GM23338 (cell line): ENCODE results near the gene MS4A6A. TPM values are rescaled to one million over a fixed set of nuclear protein-coding genes. Genes with fewer than 3 reads are reported as not detected.

ENCODE experiments used
- ATAC-seq: fragments of 200-7000 bp; cut with Tn5 transposase; 3 replicates; pipeline ENCODE4 v1.9.1; 2020
- DNase-seq: peaks from one replicate; pipeline ENCODE4 v3.0.0-alpha.2; 2015; ENCODE audit warnings: low spot score
- H2AFZ ChIP-seq: fragments of 200-600 bp; sonication (generic); 2 replicates; pipeline ENCODE4 v1.8.0; 2016; ENCODE audit warnings: antibody characterized with exemption, mild to moderate bottlenecking, moderate library complexity
- H3F3A ChIP-seq: fragments of 200-600 bp; sonication (generic); replicated peaks from 2 replicates; pipeline ENCODE4 v1.8.0; 2017; ENCODE audit warnings: antibody characterized with exemption, mixed run types, low read depth
- H3K27ac ChIP-seq: fragments of 200-600 bp; sonication (generic); 2 replicates; pipeline ENCODE4 v1.6.1; 2016; ENCODE audit warnings: low read depth
- H3K27me3 ChIP-seq: fragments of 200-600 bp; sonication (generic); 2 replicates; pipeline ENCODE4 v1.8.0; 2016; ENCODE audit warnings: mild to moderate bottlenecking, mixed run types, moderate library complexity; ENCODE audit not compliant: insufficient read depth
- H3K36me3 ChIP-seq: fragments of 200-600 bp; sonication (generic); 2 replicates; pipeline ENCODE4 v1.8.0; 2016; ENCODE audit warnings: mild to moderate bottlenecking; ENCODE audit not compliant: insufficient read depth
- H3K4me1 ChIP-seq: fragments of 200-600 bp; sonication (generic); 2 replicates; pipeline ENCODE4 v1.8.0; 2016; ENCODE audit warnings: mild to moderate bottlenecking, moderate library complexity; ENCODE audit not compliant: insufficient read depth
- H3K4me2 ChIP-seq: fragments of 200-600 bp; sonication (generic); 2 replicates; pipeline ENCODE4 v1.7.1; 2017; ENCODE audit warnings: mixed run types
- H3K4me3 ChIP-seq: fragments of 200-600 bp; sonication (generic); 2 replicates; pipeline ENCODE4 v1.6.1; 2016; ENCODE audit warnings: mixed run types
- H3K79me2 ChIP-seq: fragments of 200-600 bp; sonication (generic); replicated peaks from 2 replicates; pipeline ENCODE4 v1.8.0; 2017; ENCODE audit warnings: mild to moderate bottlenecking; ENCODE audit not compliant: insufficient read depth
- H3K9me2 ChIP-seq: fragments of 200-600 bp; sonication (generic); 2 replicates; pipeline ENCODE4 v1.8.0; 2017; ENCODE audit not compliant: insufficient read depth
- H4K20me1 ChIP-seq: fragments of 200-600 bp; sonication (generic); replicated peaks from 2 replicates; pipeline ENCODE4 v1.8.0; 2017; ENCODE audit warnings: mild to moderate bottlenecking; ENCODE audit not compliant: insufficient read depth
- H3K27ac Mint-ChIP-seq: 2 replicates; pipeline ENCODE4 v1.8.0; 2020; ENCODE audit warnings: inconsistent platforms, mild to moderate bottlenecking, moderate library complexity, mixed read lengths
- H3K27me3 Mint-ChIP-seq: 3 replicates; pipeline ENCODE4 v1.8.0; 2022; ENCODE audit warnings: low read depth, mild to moderate bottlenecking, moderate library complexity, mixed read lengths, inconsistent platforms; ENCODE audit not compliant: insufficient read depth, poor library complexity
- H3K36me3 Mint-ChIP-seq: 3 replicates; pipeline ENCODE4 v1.8.0; 2021; ENCODE audit warnings: low read depth, mild to moderate bottlenecking, inconsistent platforms, moderate library complexity, mixed read lengths
- H3K4me1 Mint-ChIP-seq: 3 replicates; pipeline ENCODE4 v1.8.0; 2020; ENCODE audit warnings: mild to moderate bottlenecking, inconsistent platforms, mixed read lengths
- H3K4me3 Mint-ChIP-seq: 3 replicates; pipeline ENCODE4 v1.8.0; 2021; ENCODE audit warnings: moderate library complexity, mild to moderate bottlenecking, inconsistent platforms, mixed read lengths
- H3K9me3 Mint-ChIP-seq: 3 replicates; pipeline ENCODE4 v1.8.0; 2020; ENCODE audit warnings: moderate library complexity, mild to moderate bottlenecking, inconsistent platforms, mixed read lengths
- CREB1 ChIP-seq: fragments of 250-450 bp; sonication (Bioruptor Pico); IDR thresholded peaks from 2 replicates; pipeline ENCODE4 v1.5.0; 2020; ENCODE audit warnings: low read depth, mild to moderate bottlenecking, moderate library complexity
- CTCF ChIP-seq, 2 experiments: fragments of 200-600 bp in 1 of 2; sonication (generic) in 1 of 2; conservative IDR thresholded peaks; 2 replicates each; pipeline versions ENCODE4 v1.5.1 to v1.6.1; 2016 to 2017; ENCODE audit warnings: antibody characterized with exemption in 2 of 2, low read depth in 2 of 2, mild to moderate bottlenecking in 2 of 2, moderate library complexity in 1 of 2
- NANOG ChIP-seq: IDR thresholded peaks from 2 replicates; pipeline ENCODE4 v1.6.1; 2016; ENCODE audit warnings: antibody characterized with exemption, borderline replicate concordance
- POLR2AphosphoS5 ChIP-seq: IDR thresholded peaks from 2 replicates; pipeline ENCODE4 v1.6.1; 2016; ENCODE audit warnings: antibody characterized with exemption, low read depth
- REST ChIP-seq: IDR thresholded peaks from one replicate; pipeline ENCODE4 v1.6.1; 2018; ENCODE audit warnings: antibody characterized with exemption; ENCODE audit not compliant: unreplicated experiment
- STAT1 ChIP-seq: IDR thresholded peaks from one replicate; pipeline ENCODE4 v1.6.1; 2016; ENCODE audit warnings: antibody characterized with exemption; ENCODE audit not compliant: unreplicated experiment
- ZNF331 ChIP-seq: fragments of 250-450 bp; sonication (Bioruptor Pico); IDR thresholded peaks from 2 replicates; pipeline ENCODE4 v1.5.0; 2020; ENCODE audit warnings: low read depth, mild to moderate bottlenecking, moderate library complexity
- polyA plus RNA-seq: library from polyadenylated mRNA; unstranded; fragments of >200 nt; fragmentation: Nextera tagmentation; extraction: Ambion mirVana; gene quantifications from 2 replicates; pipeline ENCODE4 v1.2.1, GENCODE V29; 2016
- total RNA-seq: library from RNA; depleted of rRNA; stranded (reverse); fragments of >200 nt; shearing (Covaris generic); gene quantifications from 2 replicates; pipeline ENCODE4 v1.2.3, GENCODE V29; 2014
- TF ChIP-seq, protein P1 (sequence below): fragments of 250-450 bp; sonication (Bioruptor Pico); IDR thresholded peaks from 2 replicates; pipeline ENCODE4 v1.5.0; 2020; ENCODE audit warnings: mild to moderate bottlenecking, moderate library complexity

Gene MS4A6A
- total and polyA plus RNA-seq, 2 experiments from 2014 or later, result not detected

GRCh38 chr11:60159868-60160267 lies 23.0 kb downstream of the MS4A6A start:
- no peaks in the 10 kb centered on the region for H3K4me1 ChIP-seq
- Mint-ChIP-seq H3K36me3 (no peaks in the 10 kb centered on the region), H3K4me3 (no peak overlapping the region), H3K9me3 (peaks cover 2% of the 10 kb centered on the region; the same call in 2 of the 3 replicates), H3K27ac (no peak overlapping the region), H3K27me3 (no peaks in the 10 kb centered on the region), H3K4me1 (no peaks in the 10 kb centered on the region)
- H3K9me2 ChIP-seq, result no peaks in the 10 kb centered on the region
- no peak for ATAC-seq
- no peak overlapping the region for H3K27ac ChIP-seq
- H3K4me3 ChIP-seq, result no peak overlapping the region
- H2AFZ ChIP-seq, result peak overlapping the region; percentile 44; the same call in 1 of the 2 replicates
- no peak for DNase-seq
- H3K79me2 ChIP-seq, result no peaks in the 10 kb centered on the region
- H3F3A ChIP-seq, result no peaks in the 10 kb centered on the region
- no peaks in the 10 kb centered on the region for H3K27me3 ChIP-seq
- no peaks in the 10 kb centered on the region for H3K36me3 ChIP-seq
- TF ChIP-seq NANOG (no peak), STAT1 (no peak), REST (no peak), CREB1 (CRISPR knock-in tag) (no peak), CTCF (conservative IDR thresholded peaks at IDR 0.05; ENCODE audit: low read depth in 2 of 2) (no peak), ZNF331 (CRISPR knock-in tag) (no peak), POLR2AphosphoS5 (no peak)
- TF ChIP-seq, protein P1, sequence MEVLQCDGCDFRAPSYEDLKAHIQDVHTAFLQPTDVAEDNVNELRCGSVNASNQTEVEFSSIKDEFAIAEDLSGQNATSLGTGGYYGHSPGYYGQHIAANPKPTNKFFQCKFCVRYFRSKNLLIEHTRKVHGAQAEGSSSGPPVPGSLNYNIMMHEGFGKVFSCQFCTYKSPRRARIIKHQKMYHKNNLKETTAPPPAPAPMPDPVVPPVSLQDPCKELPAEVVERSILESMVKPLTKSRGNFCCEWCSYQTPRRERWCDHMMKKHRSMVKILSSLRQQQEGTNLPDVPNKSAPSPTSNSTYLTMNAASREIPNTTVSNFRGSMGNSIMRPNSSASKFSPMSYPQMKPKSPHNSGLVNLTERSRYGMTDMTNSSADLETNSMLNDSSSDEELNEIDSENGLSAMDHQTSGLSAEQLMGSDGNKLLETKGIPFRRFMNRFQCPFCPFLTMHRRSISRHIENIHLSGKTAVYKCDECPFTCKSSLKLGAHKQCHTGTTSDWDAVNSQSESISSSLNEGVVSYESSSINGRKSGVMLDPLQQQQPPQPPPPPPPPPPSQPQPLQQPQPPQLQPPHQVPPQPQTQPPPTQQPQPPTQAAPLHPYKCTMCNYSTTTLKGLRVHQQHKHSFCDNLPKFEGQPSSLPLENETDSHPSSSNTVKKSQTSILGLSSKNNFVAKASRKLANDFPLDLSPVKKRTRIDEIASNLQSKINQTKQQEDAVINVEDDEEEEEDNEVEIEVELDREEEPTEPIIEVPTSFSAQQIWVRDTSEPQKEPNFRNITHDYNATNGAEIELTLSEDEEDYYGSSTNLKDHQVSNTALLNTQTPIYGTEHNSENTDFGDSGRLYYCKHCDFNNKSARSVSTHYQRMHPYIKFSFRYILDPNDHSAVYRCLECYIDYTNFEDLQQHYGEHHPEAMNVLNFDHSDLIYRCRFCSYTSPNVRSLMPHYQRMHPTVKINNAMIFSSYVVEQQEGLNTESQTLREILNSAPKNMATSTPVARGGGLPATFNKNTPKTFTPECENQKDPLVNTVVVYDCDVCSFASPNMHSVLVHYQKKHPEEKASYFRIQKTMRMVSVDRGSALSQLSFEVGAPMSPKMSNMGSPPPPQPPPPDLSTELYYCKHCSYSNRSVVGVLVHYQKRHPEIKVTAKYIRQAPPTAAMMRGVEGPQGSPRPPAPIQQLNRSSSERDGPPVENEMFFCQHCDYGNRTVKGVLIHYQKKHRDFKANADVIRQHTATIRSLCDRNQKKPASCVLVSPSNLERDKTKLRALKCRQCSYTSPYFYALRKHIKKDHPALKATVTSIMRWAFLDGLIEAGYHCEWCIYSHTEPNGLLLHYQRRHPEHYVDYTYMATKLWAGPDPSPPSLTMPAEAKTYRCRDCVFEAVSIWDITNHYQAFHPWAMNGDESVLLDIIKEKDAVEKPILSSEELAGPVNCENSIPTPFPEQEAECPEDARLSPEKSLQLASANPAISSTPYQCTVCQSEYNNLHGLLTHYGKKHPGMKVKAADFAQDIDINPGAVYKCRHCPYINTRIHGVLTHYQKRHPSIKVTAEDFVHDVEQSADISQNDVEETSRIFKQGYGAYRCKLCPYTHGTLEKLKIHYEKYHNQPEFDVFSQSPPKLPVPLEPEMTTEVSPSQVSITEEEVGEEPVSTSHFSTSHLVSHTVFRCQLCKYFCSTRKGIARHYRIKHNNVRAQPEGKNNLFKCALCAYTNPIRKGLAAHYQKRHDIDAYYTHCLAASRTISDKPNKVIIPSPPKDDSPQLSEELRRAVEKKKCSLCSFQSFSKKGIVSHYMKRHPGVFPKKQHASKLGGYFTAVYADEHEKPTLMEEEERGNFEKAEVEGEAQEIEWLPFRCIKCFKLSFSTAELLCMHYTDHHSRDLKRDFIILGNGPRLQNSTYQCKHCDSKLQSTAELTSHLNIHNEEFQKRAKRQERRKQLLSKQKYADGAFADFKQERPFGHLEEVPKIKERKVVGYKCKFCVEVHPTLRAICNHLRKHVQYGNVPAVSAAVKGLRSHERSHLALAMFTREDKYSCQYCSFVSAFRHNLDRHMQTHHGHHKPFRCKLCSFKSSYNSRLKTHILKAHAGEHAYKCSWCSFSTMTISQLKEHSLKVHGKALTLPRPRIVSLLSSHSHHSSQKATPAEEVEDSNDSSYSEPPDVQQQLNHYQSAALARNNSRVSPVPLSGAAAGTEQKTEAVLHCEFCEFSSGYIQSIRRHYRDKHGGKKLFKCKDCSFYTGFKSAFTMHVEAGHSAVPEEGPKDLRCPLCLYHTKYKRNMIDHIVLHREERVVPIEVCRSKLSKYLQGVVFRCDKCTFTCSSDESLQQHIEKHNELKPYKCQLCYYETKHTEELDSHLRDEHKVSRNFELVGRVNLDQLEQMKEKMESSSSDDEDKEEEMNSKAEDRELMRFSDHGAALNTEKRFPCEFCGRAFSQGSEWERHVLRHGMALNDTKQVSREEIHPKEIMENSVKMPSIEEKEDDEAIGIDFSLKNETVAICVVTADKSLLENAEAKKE, result no peak
- H3K4me2 ChIP-seq, result no peak overlapping the region
- H4K20me1 ChIP-seq, result no peaks in the 10 kb centered on the region
